Frontal cortex (tissue), 4 donors: ENCODE measurements around the gene SLC6A19. TPM values are rescaled to one million over a fixed set of nuclear protein-coding genes. Genes with fewer than 3 reads are reported as not detected.

Experiments
- DNase-seq, 2 donors: peaks; one replicate each; pipeline ENCODE4 v3.0.0; 2012; ENCODE audit warnings: low spot score in 2 of 2
- FAIRE-seq: peaks from 2 replicates; lab custom pipeline; 2012; peaks lifted over from hg19 to GRCh38; lab: Jason Lieb, UNC
- total RNA-seq: library from RNA; depleted of rRNA; stranded (reverse); fragments of >200 nt; gene quantifications from one replicate; pipeline ENCODE4 v1.2.3, GENCODE V29; 2014
- donor health status: control.
- donor health status: control.
- donor health status: control.

The SLC6A19 gene
- total RNA-seq, 1 donor from 2014 or later = not detected

DNA sequence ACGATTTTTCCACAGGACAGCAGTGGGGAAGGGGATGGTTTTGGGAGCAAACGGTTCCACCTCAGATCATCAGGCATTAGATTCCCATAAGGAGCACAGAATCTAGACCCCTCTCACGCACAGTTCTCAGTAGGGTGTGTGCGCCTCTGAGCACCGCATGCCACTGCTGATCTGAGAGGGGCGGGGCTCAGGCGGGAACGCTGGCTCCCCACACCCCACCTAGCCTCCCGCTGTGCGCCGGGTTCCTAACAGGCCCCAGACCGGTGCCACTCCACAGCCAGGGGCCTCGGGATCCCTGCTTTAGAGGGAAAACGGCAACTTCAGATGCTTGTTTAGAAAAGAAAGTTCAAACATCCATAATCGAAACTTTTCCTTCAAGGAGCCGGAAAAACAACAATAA, 73.1 kb downstream of the SLC6A19 start:
- FAIRE-seq = no peak

More for the DNA sequence above, 73.1 kb downstream of the SLC6A19 start:
- DNase-seq = no peak

Other genes with a start within 250 kb of the SLC6A19 start
- gene NKD2, start 192.8 kb upstream of the SLC6A19 start, total RNA-seq = 2.9 TPM
- gene SLC12A7, start 89.5 kb upstream of the SLC6A19 start, total RNA-seq = 5.7 TPM
- gene SLC6A18, start 23.8 kb downstream of the SLC6A19 start, total RNA-seq = not detected
- not detected for gene TERT, start 93.5 kb downstream of the SLC6A19 start, total RNA-seq
- gene CLPTM1L, start 143.5 kb downstream of the SLC6A19 start, total RNA-seq = 104 TPM
- gene SLC6A3, start 243.8 kb downstream of the SLC6A19 start, total RNA-seq = not detected